GM12878 (cell line): ENCODE data around the gene ARL3. TPM values are rescaled to one million over a fixed set of nuclear protein-coding genes. Genes with fewer than 3 reads are reported as not detected.

Experiments
- ASH2L ChIP-seq: fragments of 300-600, 200-600 bp; sonication (generic); IDR thresholded peaks from 2 replicates; pipeline ENCODE4 v1.6.1; 2017; ENCODE audit warnings: low read depth, mild to moderate bottlenecking, borderline replicate concordance
- EED ChIP-seq: sonication (generic); IDR thresholded peaks from 2 replicates; pipeline ENCODE4 v1.6.1; 2016; ENCODE audit warnings: antibody characterized with exemption, low read depth
- ESRRA ChIP-seq: IDR thresholded peaks from 2 replicates; pipeline ENCODE4 v1.6.1; 2012; ENCODE audit warnings: mild to moderate bottlenecking, low read length, improper control_type of control experiment
- HDGF ChIP-seq: fragments of 450-650 bp; IDR thresholded peaks from 2 replicates; pipeline ENCODE4 v1.6.1; 2016; ENCODE audit warnings: antibody characterized with exemption
- IKZF1 ChIP-seq: fragments of 450-650 bp; conservative IDR thresholded peaks from 2 replicates; pipeline ENCODE4 v1.6.1; 2017; ENCODE audit warnings: antibody characterized with exemption, mild to moderate bottlenecking
- IRF3 ChIP-seq: fragments of 450-650 bp; IDR thresholded peaks from 2 replicates; pipeline ENCODE4 v1.6.1; 2014; ENCODE audit warnings: mild to moderate bottlenecking
- NFXL1 ChIP-seq: fragments of 450-650 bp; IDR thresholded peaks from 2 replicates; pipeline ENCODE4 v1.6.1; 2017; ENCODE audit warnings: antibody characterized with exemption, mild to moderate bottlenecking, borderline replicate concordance
- PBX3 ChIP-seq: IDR thresholded peaks from 2 replicates; pipeline ENCODE4 v1.6.1; 2011; ENCODE audit warnings: mild to moderate bottlenecking, low read depth, low read length, moderate library complexity; ENCODE audit not compliant: insufficient replicate concordance
- POU2F2 ChIP-seq: IDR thresholded peaks from 3 replicates; pipeline ENCODE4 v1.6.1; 2011; ENCODE audit warnings: low read depth, mild to moderate bottlenecking, low read length, borderline replicate concordance
- RB1 ChIP-seq: fragments of 450-650 bp; formaldehyde crosslinking; IDR thresholded peaks from 2 replicates; pipeline ENCODE4 v1.6.1; 2017; ENCODE audit warnings: mild to moderate bottlenecking, borderline replicate concordance
- TCF3 ChIP-seq: IDR thresholded peaks from 2 replicates; pipeline ENCODE4 v1.6.1; 2012; ENCODE audit warnings: low read depth, mild to moderate bottlenecking, low read length, borderline replicate concordance; ENCODE audit not compliant: insufficient read depth
- ZNF207 ChIP-seq: fragments of 450-650 bp; IDR thresholded peaks from 2 replicates; pipeline ENCODE4 v1.6.1; 2014; ENCODE audit warnings: antibody characterized with exemption, mild to moderate bottlenecking, borderline replicate concordance
- ZNF687 ChIP-seq: fragments of 450-650 bp; IDR thresholded peaks from 2 replicates; pipeline ENCODE4 v1.6.1; 2017; ENCODE audit warnings: mild to moderate bottlenecking, moderate library complexity
- polyA plus RNA-seq, 11 experiments: library from polyadenylated mRNA; depleted of rRNA in 4 of 11; unstranded in 6 of 11; stranded (reverse) in 5 of 11; fragments of >200 nt; fragmentation: Nextera tagmentation in 4 of 11; fragmentation: Illumina TruSeq in 1 of 11; extraction: Ambion mirVana in 4 of 11; extraction: Trizol in 1 of 11; gene quantifications; 1 replicate in 1 of 11; 2 replicates in 10 of 11; pipeline versions ENCODE4 v1.2.1 to v1.2.3, GENCODE V29; 2011 to 2016; ENCODE audit warnings: inconsistent platforms in 2 of 11, missing spikeins in 2 of 11, low read depth in 1 of 11
- total RNA-seq, 4 experiments: library from RNA; depleted of rRNA in 3 of 4; stranded (reverse); fragments of >200 nt in 3 of 4; fragmentation: Illumina TruSeq in 1 of 4; extraction: Trizol in 1 of 4; gene quantifications; 2 replicates each; pipeline versions ENCODE4 v1.2.1 to v1.2.3, GENCODE V29; 2013 to 2021
- TF ChIP-seq, protein P1 (sequence below): IDR thresholded peaks from 2 replicates; pipeline ENCODE4 v1.6.1; 2012; ENCODE audit warnings: low read length, inconsistent platforms

The ARL3 gene
- total and polyA plus RNA-seq, 10 of the 15 experiments (the other 5 are each of a cell fraction or from before 2014, with no cell fraction given), result 4.9 to 26.1 (median 11.0) TPM

GRCh38 chr10:102701272-102701671 is 12.9 kb downstream of the ARL3 start (continued):
- TF ChIP-seq, protein P1, sequence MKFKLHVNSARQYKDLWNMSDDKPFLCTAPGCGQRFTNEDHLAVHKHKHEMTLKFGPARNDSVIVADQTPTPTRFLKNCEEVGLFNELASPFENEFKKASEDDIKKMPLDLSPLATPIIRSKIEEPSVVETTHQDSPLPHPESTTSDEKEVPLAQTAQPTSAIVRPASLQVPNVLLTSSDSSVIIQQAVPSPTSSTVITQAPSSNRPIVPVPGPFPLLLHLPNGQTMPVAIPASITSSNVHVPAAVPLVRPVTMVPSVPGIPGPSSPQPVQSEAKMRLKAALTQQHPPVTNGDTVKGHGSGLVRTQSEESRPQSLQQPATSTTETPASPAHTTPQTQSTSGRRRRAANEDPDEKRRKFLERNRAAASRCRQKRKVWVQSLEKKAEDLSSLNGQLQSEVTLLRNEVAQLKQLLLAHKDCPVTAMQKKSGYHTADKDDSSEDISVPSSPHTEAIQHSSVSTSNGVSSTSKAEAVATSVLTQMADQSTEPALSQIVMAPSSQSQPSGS, result no peak
- TF ChIP-seq ASH2L (no peak), ZNF687 (no peak), EED (peak; percentile 42; the same call in 1 of the 2 replicates), IKZF1 (peak; percentile 55), NFXL1 (no peak), TCF3 (no peak), ZNF207 (no peak), ESRRA (no peak), HDGF (no peak), RB1 (no peak), POU2F2 (peak; percentile 35; the same call in 1 of the 3 replicates), IRF3 (no peak), PBX3 (no peak)
